H1 (cell line): ENCODE results near the gene HELZ2. TPM values are rescaled to one million over a fixed set of nuclear protein-coding genes. Genes with fewer than 3 reads are reported as not detected.

Experiments
- CTCF ChIA-PET: fragments of 300-600 bp; sonication (Branson Sonifier 250); formaldehyde crosslinking; loops from one replicate; lab custom pipeline; 2021; ENCODE audit not compliant: partially characterized antibody; lab: Charles Lee
- POLR2A ChIA-PET: fragments of 300-600 bp; sonication (Branson Sonifier 250); formaldehyde crosslinking; loops from one replicate; lab custom pipeline; 2021; ENCODE audit warnings: inconsistent platforms; ENCODE audit not compliant: partially characterized antibody; lab: Charles Lee
- DNase-seq, 2 experiments: peaks; one replicate each; pipeline versions ENCODE4 v3.0.0 to v3.0.0-alpha.2; 2010 to 2022; ENCODE audit warnings: low spot score in 2 of 2, low read depth in 1 of 2, mixed read lengths in 1 of 2
- FAIRE-seq: peaks from 2 replicates; lab custom pipeline; 2011; peaks lifted over from hg19 to GRCh38; lab: Jason Lieb, UNC
- H2AFZ ChIP-seq: 2 replicates; pipeline ENCODE4 v1.8.1; 2012; ENCODE audit warnings: low read length, inconsistent platforms
- H2AK5ac ChIP-seq: 2 replicates; pipeline ENCODE4 v1.6.1; 2013; ENCODE audit warnings: low read depth, low read length
- H2BK120ac ChIP-seq: replicated peaks from 2 replicates; pipeline ENCODE3; 2013; ENCODE audit warnings: low read depth, low read length, inconsistent platforms
- H2BK12ac ChIP-seq: 2 replicates; pipeline ENCODE4 v1.6.1; 2013; ENCODE audit warnings: low read depth, low read length
- H2BK15ac ChIP-seq: 2 replicates; pipeline ENCODE4 v1.6.1; 2013; ENCODE audit warnings: low read length
- H2BK20ac ChIP-seq: 2 replicates; pipeline ENCODE4 v1.6.1; 2013; ENCODE audit warnings: low read length
- H2BK5ac ChIP-seq: 2 replicates; pipeline ENCODE4 v1.6.1; 2013; ENCODE audit warnings: low read depth, low read length
- H3K14ac ChIP-seq: 2 replicates; pipeline ENCODE4 v1.6.1; 2013; ENCODE audit warnings: inconsistent platforms; ENCODE audit not compliant: insufficient read length
- H3K18ac ChIP-seq: 2 replicates; pipeline ENCODE4 v1.6.1; 2013; ENCODE audit warnings: low read length; ENCODE audit errors: extremely low read depth
- H3K23ac ChIP-seq: 2 replicates; pipeline ENCODE4 v1.6.1; 2013; ENCODE audit warnings: inconsistent platforms; ENCODE audit not compliant: insufficient read length
- H3K23me2 ChIP-seq: 2 replicates; pipeline ENCODE4 v1.6.1; 2013; ENCODE audit warnings: low read depth, low read length
- H3K27ac ChIP-seq: 2 replicates; pipeline ENCODE4 v1.6.1; 2011; ENCODE audit warnings: low read depth, low read length, inconsistent platforms
- H3K27me3 ChIP-seq, 4 experiments: replicated peaks in 1 of 4; 1 replicate in 1 of 4; 2 replicates in 3 of 4; pipeline versions ENCODE4 v1.6.1 to v1.8.1; 2011 to 2013; ENCODE audit warnings: low read length in 3 of 4, mild to moderate bottlenecking in 3 of 4, inconsistent platforms in 2 of 4, mixed read lengths in 2 of 4, moderate library complexity in 1 of 4; ENCODE audit not compliant: control insufficient read depth in 3 of 4, insufficient read depth in 3 of 4; ENCODE audit errors: extremely low read depth in 1 of 4
- H3K36me3 ChIP-seq, 4 experiments: 2 replicates each; pipeline versions ENCODE4 v1.6.1 to v1.8.1; 2011 to 2013; ENCODE audit warnings: mild to moderate bottlenecking in 4 of 4, low read length in 3 of 4, moderate library complexity in 2 of 4, control low read depth in 1 of 4, inconsistent platforms in 1 of 4; ENCODE audit not compliant: insufficient read depth in 4 of 4, control insufficient read depth in 2 of 4
- H3K4ac ChIP-seq: replicated peaks from 2 replicates; pipeline ENCODE3; 2013; ENCODE audit warnings: low read length, low read depth, mixed read lengths, inconsistent platforms; ENCODE audit not compliant: insufficient read length
- H3K4me1 ChIP-seq, 4 experiments: replicated peaks in 1 of 4; 1 replicate in 1 of 4; 2 replicates in 3 of 4; pipeline versions ENCODE4 v1.6.1 to v1.8.1; 2011 to 2013; ENCODE audit warnings: low read length in 3 of 4, inconsistent platforms in 2 of 4, mixed read lengths in 1 of 4; ENCODE audit not compliant: insufficient read depth in 4 of 4, control insufficient read depth in 3 of 4
- H3K4me2 ChIP-seq, 2 experiments: 2 replicates each; pipeline versions ENCODE4 v1.6.1 to v1.8.1; 2011 to 2013; ENCODE audit warnings: low read depth in 2 of 2, low read length in 2 of 2, control low read depth in 1 of 2, inconsistent platforms in 1 of 2, mild to moderate bottlenecking in 1 of 2; ENCODE audit not compliant: insufficient read depth in 1 of 2
- H3K4me3 ChIP-seq, 4 experiments: fragments of 200-600, 300-600 bp in 1 of 4; sonication (generic), shearing (Covaris generic), sonication (Bioruptor Twin) in 1 of 4; 2 replicates each; pipeline versions ENCODE4 v1.5.1 to v1.8.1; 2011 to 2016; ENCODE audit warnings: low read length in 4 of 4, low read depth in 3 of 4, control low read depth in 2 of 4, inconsistent platforms in 2 of 4, mild to moderate bottlenecking in 2 of 4, mixed read lengths in 1 of 4, moderate library complexity in 1 of 4; ENCODE audit not compliant: insufficient read depth in 2 of 4; ENCODE audit errors: extremely low read depth in 1 of 4
- H3K56ac ChIP-seq: replicated peaks from 2 replicates; pipeline ENCODE3; 2013; ENCODE audit warnings: low read depth, mild to moderate bottlenecking, mixed read lengths, low read length, inconsistent platforms; ENCODE audit not compliant: insufficient read length
- H3K79me1 ChIP-seq: 2 replicates; pipeline ENCODE4 v1.6.1; 2013; ENCODE audit warnings: low read depth, low read length, control low read depth
- H3K79me2 ChIP-seq, 2 experiments: 2 replicates each; pipeline versions ENCODE4 v1.6.1 to v1.8.1; 2012 to 2013; ENCODE audit warnings: low read length in 2 of 2, mild to moderate bottlenecking in 2 of 2, inconsistent platforms in 1 of 2; ENCODE audit not compliant: insufficient read depth in 2 of 2, control insufficient read depth in 1 of 2
- H3K9ac ChIP-seq, 4 experiments: replicated peaks in 1 of 4; 1 replicate in 1 of 4; 2 replicates in 3 of 4; pipeline versions ENCODE4 v1.6.1 to v1.8.1; 2011 to 2013; ENCODE audit warnings: low read depth in 3 of 4, low read length in 3 of 4, control low read depth in 2 of 4, mild to moderate bottlenecking in 2 of 4, moderate library complexity in 2 of 4, inconsistent platforms in 1 of 4; ENCODE audit errors: extremely low read depth in 1 of 4
- H3K9me3 ChIP-seq, 2 experiments: 2 replicates each; pipeline versions ENCODE4 v1.6.1 to v1.8.1; 2012 to 2013; ENCODE audit warnings: mild to moderate bottlenecking in 2 of 2, moderate library complexity in 2 of 2, control low read depth in 1 of 2, inconsistent platforms in 1 of 2, low read depth in 1 of 2, low read length in 1 of 2, mixed read lengths in 1 of 2; ENCODE audit not compliant: insufficient read depth in 2 of 2
- H4K20me1 ChIP-seq, 2 experiments: replicated peaks in 1 of 2; 2 replicates each; pipeline versions ENCODE3 to v1.8.1; 2011 to 2013; ENCODE audit warnings: inconsistent platforms in 2 of 2, low read length in 2 of 2, mild to moderate bottlenecking in 1 of 2; ENCODE audit not compliant: insufficient read depth in 2 of 2, control insufficient read depth in 1 of 2
- H4K5ac ChIP-seq: 2 replicates; pipeline ENCODE4 v1.6.1; 2013; ENCODE audit warnings: low read length, low read depth, mixed read lengths, inconsistent platforms; ENCODE audit not compliant: insufficient read length
- H4K8ac ChIP-seq: 2 replicates; pipeline ENCODE4 v1.8.0; 2013; ENCODE audit warnings: mild to moderate bottlenecking, moderate library complexity, low read length, inconsistent platforms; ENCODE audit not compliant: insufficient read depth; ENCODE audit errors: extremely low read depth
- H4K91ac ChIP-seq: replicated peaks from 2 replicates; pipeline ENCODE3; 2013; ENCODE audit warnings: low read length, mixed read lengths, inconsistent platforms; ENCODE audit not compliant: insufficient read length
- BCL11A ChIP-seq, 2 experiments: IDR thresholded peaks; one replicate each; pipeline ENCODE4 v1.6.1; 2011; ENCODE audit warnings: low read depth in 2 of 2, low read length in 2 of 2, mild to moderate bottlenecking in 2 of 2
- CREB1 ChIP-seq: IDR thresholded peaks from 2 replicates; pipeline ENCODE4 v1.6.1; 2012; ENCODE audit warnings: inconsistent platforms
- NANOG ChIP-seq: IDR thresholded peaks from 2 replicates; pipeline ENCODE4 v1.6.1; 2011; ENCODE audit warnings: low read length, low read depth, mild to moderate bottlenecking, inconsistent platforms; ENCODE audit not compliant: insufficient read depth, poor library complexity, severe bottlenecking
- RBBP5 ChIP-seq: IDR thresholded peaks from 2 replicates; pipeline ENCODE4 v1.7.1; 2012; ENCODE audit warnings: low read depth, mild to moderate bottlenecking, inconsistent platforms, low read length, moderate library complexity, borderline replicate concordance
- SIX5 ChIP-seq: IDR thresholded peaks from 2 replicates; pipeline ENCODE4 v1.6.1; 2011; ENCODE audit warnings: mild to moderate bottlenecking, low read depth, low read length
- TAF7 ChIP-seq: optimal IDR thresholded peaks from 2 replicates; pipeline ENCODE3; 2011; ENCODE audit warnings: low read depth, mild to moderate bottlenecking, inconsistent platforms, low read length, moderate library complexity, borderline replicate concordance
- WGBS, 2 experiments: shearing (Covaris generic) in 1 of 2; methylation state at CpG; one replicate each; pipeline versions ENCODE4 v1.1.6 to v1.1.7; 2013 to 2015; ENCODE audit warnings: low lambda C conversion rate in 2 of 2, mixed read lengths in 2 of 2, inconsistent platforms in 1 of 2, low coverage in 1 of 2, missing lambda C conversion rate in 1 of 2; ENCODE audit not compliant: insufficient replicate concordance in 2 of 2, insufficient coverage in 1 of 2, insufficient read length in 1 of 2; ENCODE audit errors: extremely low coverage in 1 of 2, missing lambda C conversion rate in 1 of 2; 5-methylcytosine and 5-hydroxymethylcytosine counted together
- polyA plus RNA-seq, 7 experiments: library from polyadenylated mRNA; depleted of rRNA in 3 of 7; stranded (reverse) in 5 of 7; unstranded in 2 of 7; fragments of >200 nt in 5 of 7; fragments of 200-250 nt in 2 of 7; gene quantifications; 1 replicate in 5 of 7; 2 replicates in 1 of 7; 4 replicates in 1 of 7; pipeline versions ENCODE4 v1.2.1 to v1.2.3, GENCODE V29; 2011 to 2013; ENCODE audit warnings: missing spikeins in 2 of 7, mixed read lengths in 2 of 7
- total RNA-seq: library from RNA; stranded (reverse); fragmentation: NEBNext Ultra II Directional; extraction: Animal tissue kit (Norgen Biotek cat#: 25700); gene quantifications from 2 replicates; pipeline ENCODE4 v1.2.1, GENCODE V29; 2021
- TF ChIP-seq, protein P1 (sequence below): IDR thresholded peaks from 2 replicates; pipeline ENCODE4 v1.6.1; 2012; ENCODE audit warnings: low read length, inconsistent platforms

HELZ2 gene
- total and polyA plus RNA-seq, 2 of the 8 experiments (the other 6 are each of a cell fraction or from before 2014, with no cell fraction given), result 7.9 to 17.5 TPM

DNA sequence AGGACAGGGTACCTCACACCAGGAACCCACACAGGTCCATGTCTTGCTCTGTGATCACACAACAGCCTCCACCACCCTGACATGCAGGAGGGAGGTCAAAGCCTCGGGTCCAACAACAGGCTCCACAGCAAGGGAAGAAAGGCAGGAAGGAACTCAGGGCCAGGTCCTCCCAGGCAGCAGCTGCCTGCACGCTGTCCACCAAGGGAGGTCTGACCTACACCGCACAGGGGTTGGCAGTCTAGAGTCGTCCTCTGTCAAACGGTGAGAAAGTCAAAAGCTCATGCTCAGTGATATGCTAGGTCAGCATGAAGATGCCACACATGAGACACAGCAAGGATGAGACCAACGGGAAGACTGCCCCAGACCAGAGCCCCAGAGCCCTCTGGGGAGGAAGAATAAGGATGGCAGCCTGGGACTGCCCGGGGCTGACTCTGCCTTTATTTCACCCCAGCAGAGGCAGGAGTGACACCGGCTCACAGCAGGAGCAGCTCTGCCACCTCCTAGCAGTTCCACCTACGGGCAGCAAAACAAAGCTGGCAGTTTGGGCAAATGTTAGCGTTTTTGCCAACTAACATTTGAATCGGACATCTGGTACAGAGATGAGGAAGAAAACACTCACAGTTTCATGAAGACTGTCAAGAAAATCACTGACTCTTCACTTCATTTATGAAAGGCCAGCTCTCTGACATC, 44.4 kb upstream of the HELZ2 start:
- FAIRE-seq (no peak), DNase-seq (no peak)
- peaks cover 0 to 36% of the 10 kb centered on the region in 2 experiments; a peak in 2 of 4 replicates for H3K79me2 ChIP-seq
- no peak overlapping the region for H3K4me2 ChIP-seq
- no peak overlapping the region for H3K18ac ChIP-seq
- ChIA-PET POLR2A (no interaction called here), CTCF (interaction anchor here (0.6 to 2.2 kb wide), 8 partner anchors 14 to 395 kb away, joined by 3 to 7 read pairs (median 3); no protein-coding TSS in a partner anchor)
- peaks cover 9% of the 10 kb centered on the region for H3K79me1 ChIP-seq
- H3K14ac ChIP-seq, result no peak overlapping the region
- H2BK15ac ChIP-seq, result no peak overlapping the region
- no peak overlapping the region for H2BK12ac ChIP-seq
- H3K23me2 ChIP-seq, result no peaks in the 10 kb centered on the region
- no peak overlapping the region for H2BK120ac ChIP-seq
- no peak overlapping the region for H3K27ac ChIP-seq
- H4K5ac ChIP-seq, result no peak overlapping the region
- H2AK5ac ChIP-seq, result no peak overlapping the region
- no peak overlapping the region for H3K23ac ChIP-seq
- no peak overlapping the region for H3K9ac ChIP-seq
- no peak overlapping the region for H4K91ac ChIP-seq
- H3K4me3 ChIP-seq, result no peak overlapping the region
- H2BK5ac ChIP-seq, result no peak overlapping the region
- 88% methylated on average over 11 of the region's 11 CpGs; no CpG with 5 or more reads in 1 of the 2 experiments for WGBS, 2 experiments
- no peaks in the 10 kb centered on the region; a peak in 1 of 7 replicates for H3K4me1 ChIP-seq
- H3K27me3 ChIP-seq, result no peaks in the 10 kb centered on the region; a peak in 2 of 7 replicates
- H2BK20ac ChIP-seq, result no peak overlapping the region
- no peak overlapping the region for H3K4ac ChIP-seq
- peaks cover 9% of the 10 kb centered on the region in 2 experiments; a peak in 3 of 4 replicates for H3K9me3 ChIP-seq
- no peak overlapping the region for H4K8ac ChIP-seq
- H3K36me3 ChIP-seq, result peaks cover 5 to 20% (median 14%) of the 10 kb centered on the region in 4 experiments; a peak in 5 of 8 replicates
- H4K20me1 ChIP-seq, result peaks cover 3 to 5% of the 10 kb centered on the region in 2 experiments
- H3K56ac ChIP-seq, result no peak overlapping the region
- H2AFZ ChIP-seq, result no peak overlapping the region
- TF ChIP-seq SIX5 (no peak), NANOG (no peak), RBBP5 (no peak), CREB1 (no peak), TAF7 (no peak), BCL11A (IDR thresholded peaks at IDR 0.05; ENCODE audit: low read depth in 2 of 2, low read length in 2 of 2) (no peak)
- TF ChIP-seq, protein P1, sequence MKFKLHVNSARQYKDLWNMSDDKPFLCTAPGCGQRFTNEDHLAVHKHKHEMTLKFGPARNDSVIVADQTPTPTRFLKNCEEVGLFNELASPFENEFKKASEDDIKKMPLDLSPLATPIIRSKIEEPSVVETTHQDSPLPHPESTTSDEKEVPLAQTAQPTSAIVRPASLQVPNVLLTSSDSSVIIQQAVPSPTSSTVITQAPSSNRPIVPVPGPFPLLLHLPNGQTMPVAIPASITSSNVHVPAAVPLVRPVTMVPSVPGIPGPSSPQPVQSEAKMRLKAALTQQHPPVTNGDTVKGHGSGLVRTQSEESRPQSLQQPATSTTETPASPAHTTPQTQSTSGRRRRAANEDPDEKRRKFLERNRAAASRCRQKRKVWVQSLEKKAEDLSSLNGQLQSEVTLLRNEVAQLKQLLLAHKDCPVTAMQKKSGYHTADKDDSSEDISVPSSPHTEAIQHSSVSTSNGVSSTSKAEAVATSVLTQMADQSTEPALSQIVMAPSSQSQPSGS, result no peak
